Immature natural killer cell (primary cell): ENCODE data around the gene MMP24OS. TPM values are rescaled to one million over a fixed set of nuclear protein-coding genes. Genes with fewer than 3 reads are reported as not detected.

ENCODE experiments used
- DNase-seq, 3 donors: peaks; one replicate each; pipeline ENCODE4 v3.0.0; 2022; ENCODE audit warnings: mixed read lengths in 1 of 3
- H3K27ac Mint-ChIP-seq, 6 donors: one replicate each; pipeline ENCODE4 v1.8.0; 2020; ENCODE audit warnings: mixed read lengths in 6 of 6, mild to moderate bottlenecking in 5 of 6, inconsistent platforms in 4 of 6, moderate library complexity in 3 of 6
- H3K27me3 Mint-ChIP-seq, 3 donors: one replicate each; pipeline ENCODE4 v1.8.0; 2020 to 2021; ENCODE audit warnings: low read depth in 3 of 3, mild to moderate bottlenecking in 3 of 3, mixed read lengths in 3 of 3, moderate library complexity in 3 of 3, inconsistent platforms in 1 of 3
- H3K36me3 Mint-ChIP-seq, 3 donors: one replicate each; pipeline ENCODE4 v1.8.0; 2020; ENCODE audit warnings: mixed read lengths in 3 of 3, inconsistent platforms in 2 of 3, mild to moderate bottlenecking in 2 of 3
- H3K4me1 Mint-ChIP-seq, 2 donors: one replicate each; pipeline ENCODE4 v1.8.0; 2020; ENCODE audit warnings: inconsistent platforms in 2 of 2, mild to moderate bottlenecking in 2 of 2, mixed read lengths in 2 of 2, moderate library complexity in 1 of 2
- H3K4me3 Mint-ChIP-seq, 5 donors: one replicate each; pipeline ENCODE4 v1.8.0; 2020; ENCODE audit warnings: mild to moderate bottlenecking in 5 of 5, mixed read lengths in 5 of 5, inconsistent platforms in 3 of 5, moderate library complexity in 3 of 5
- H3K9me3 Mint-ChIP-seq, 6 donors: one replicate each; pipeline ENCODE4 v1.8.0; 2020; ENCODE audit warnings: mild to moderate bottlenecking in 6 of 6, mixed read lengths in 6 of 6, inconsistent platforms in 4 of 6, moderate library complexity in 3 of 6
- polyA plus RNA-seq, 3 donors: library from polyadenylated mRNA; unstranded; fragments of 300-500 nt; fragmentation: Illumina TruSeq; gene quantifications; one replicate each; pipeline ENCODE4 v1.2.3, GENCODE V29; 2021

Gene MMP24OS
- 10 to 100 TPM in 2 of 3 donors, 1 to 10 TPM in 1; 5.1 to 22.2 (median 17.7) TPM for polyA plus RNA-seq

- DNase-seq = peak; percentile 89 to 92 (median 92)
- no peaks in the 10 kb centered on the region for H3K9me3 Mint-ChIP-seq
- peak within 1 kb of the TSS; percentile 97 to 100 (median 100) for H3K27ac Mint-ChIP-seq
- peak within 1 kb of the TSS; percentile 95 to 98 (median 98) for H3K4me3 Mint-ChIP-seq
- H3K27me3 Mint-ChIP-seq = peaks cover 2 to 7% (median 3%) of the 10 kb centered on the region in 3 donors
- peaks cover 25 to 28% of the 10 kb centered on the region in 2 donors for H3K4me1 Mint-ChIP-seq
- peaks cover 7 to 26% (median 12%) of the 10 kb centered on the region in 3 donors for H3K36me3 Mint-ChIP-seq
Measured at GRCh38 chr20:35277531-35278395, at the start of gene MMP24OS. Gene MMP24OS (minus strand): TSS chr20:35278122. CDS start chr20:35277929, 193 bp downstream.

DNA sequence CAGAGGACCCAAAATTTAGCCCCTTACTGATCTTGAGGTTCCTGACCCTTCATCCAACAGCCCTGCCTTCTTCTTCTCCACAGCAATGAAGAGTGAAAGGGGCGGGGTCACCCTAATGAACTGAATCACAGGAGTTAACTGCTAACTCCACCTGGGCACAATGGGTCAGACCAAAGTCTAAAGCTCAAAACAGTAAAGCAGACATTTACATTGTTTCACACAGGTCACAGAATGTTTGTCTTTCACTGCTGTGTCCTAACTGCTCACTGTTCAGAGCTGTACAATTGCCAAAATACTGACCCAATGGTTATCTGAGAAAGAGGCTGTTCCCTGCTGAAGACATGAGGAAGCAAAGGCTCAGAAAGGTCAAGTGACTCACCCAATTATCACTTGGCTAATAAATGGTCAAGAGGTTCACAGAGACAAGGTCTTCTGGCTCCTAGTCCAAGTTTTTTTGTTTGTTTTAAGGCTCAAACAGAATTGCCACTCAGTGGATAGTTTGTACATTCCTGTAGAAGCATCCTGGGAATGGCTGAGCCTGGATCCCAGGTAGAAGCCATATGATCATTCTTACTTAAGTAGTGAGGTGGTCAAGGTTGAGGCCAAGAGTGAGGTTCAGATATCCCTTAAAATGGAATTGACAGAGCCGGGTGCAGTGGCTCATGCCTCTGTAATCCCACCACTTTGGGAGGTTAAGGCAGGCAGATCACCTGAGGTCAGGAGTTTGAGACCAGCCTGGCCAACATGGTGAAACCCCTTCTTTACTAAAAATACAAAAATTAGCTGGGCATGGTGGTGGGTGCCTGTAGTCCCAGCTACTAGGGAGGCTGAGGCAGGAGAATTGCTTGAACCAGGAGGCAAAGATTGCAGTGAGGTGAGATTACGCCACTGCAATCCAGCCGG lies 49.4 kb upstream of the MMP24OS start:
- H3K4me3 Mint-ChIP-seq = no peak overlapping the region
- H3K36me3 Mint-ChIP-seq = no peaks in the 10 kb centered on the region
- no peak overlapping the region for H3K27ac Mint-ChIP-seq
- no peaks in the 10 kb centered on the region for H3K4me1 Mint-ChIP-seq
- no peak for DNase-seq
- no peaks in the 10 kb centered on the region for H3K27me3 Mint-ChIP-seq
- no peaks in the 10 kb centered on the region for H3K9me3 Mint-ChIP-seq

DNA sequence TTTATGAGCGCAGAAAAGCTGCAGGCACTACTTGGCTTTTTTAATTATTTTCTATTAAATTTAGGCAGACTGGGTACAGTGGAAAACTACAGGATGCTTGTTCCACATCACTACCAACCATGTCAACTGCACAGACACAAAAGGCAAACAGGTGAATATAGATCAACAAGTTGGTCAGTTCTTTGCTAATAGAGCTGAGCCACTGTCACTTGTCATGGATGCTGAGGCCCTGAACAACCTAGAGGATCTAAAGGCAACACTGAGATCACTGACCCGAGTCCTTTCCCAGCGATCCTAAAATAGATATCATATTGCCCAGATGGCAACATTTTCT lies 48.8 kb upstream of the MMP24OS start:
- no peaks in the 10 kb centered on the region for H3K36me3 Mint-ChIP-seq
- no peak overlapping the region for H3K27ac Mint-ChIP-seq
- no peak overlapping the region for H3K4me3 Mint-ChIP-seq

DNA sequence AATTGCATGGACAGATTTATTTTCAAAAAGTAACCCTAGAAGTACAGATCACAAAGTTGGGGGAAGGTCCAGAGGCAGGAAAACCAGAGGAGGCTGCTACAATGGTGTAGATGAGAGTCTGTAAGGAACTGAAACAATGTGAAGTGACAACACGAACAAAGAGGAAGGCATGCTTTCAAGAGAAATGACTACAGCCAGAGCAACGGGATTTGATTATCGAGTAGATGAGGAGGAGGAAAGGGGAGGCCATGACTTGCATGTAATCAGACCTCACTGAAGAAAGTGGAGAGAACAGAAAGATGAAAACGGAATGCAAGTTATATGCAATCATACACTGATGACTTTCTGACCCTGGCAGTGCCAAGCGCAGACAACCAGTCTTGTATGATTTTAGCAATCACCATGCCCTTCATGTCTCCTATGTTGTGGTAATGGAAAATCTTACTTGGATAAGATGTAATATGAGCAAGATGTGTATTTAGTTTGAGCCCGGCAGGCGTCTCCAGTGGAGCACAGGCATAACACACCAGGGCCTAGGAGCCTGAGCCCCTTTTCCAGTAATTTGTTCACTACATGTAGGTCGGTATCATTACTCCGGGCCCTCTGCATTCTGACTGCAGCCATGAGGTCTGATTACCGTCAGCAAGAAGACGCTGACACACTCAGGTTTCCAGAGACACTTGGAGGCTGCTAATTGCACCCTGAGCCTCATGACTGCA lies 48.3 kb upstream of the MMP24OS start:
- no peak for DNase-seq
- Mint-ChIP-seq H3K4me3 (no peak overlapping the region), H3K27me3 (no peaks in the 10 kb centered on the region), H3K36me3 (no peaks in the 10 kb centered on the region), H3K27ac (no peak overlapping the region), H3K4me1 (no peaks in the 10 kb centered on the region), H3K9me3 (no peaks in the 10 kb centered on the region)

More for the DNA sequence above, 48.8 kb upstream of the MMP24OS start:
- DNase-seq = no peak
- no peaks in the 10 kb centered on the region for H3K27me3 Mint-ChIP-seq
- no peaks in the 10 kb centered on the region for H3K9me3 Mint-ChIP-seq
- H3K4me1 Mint-ChIP-seq = no peaks in the 10 kb centered on the region

GRCh38 chr20:35325401-35325800 lies 47.5 kb upstream of the MMP24OS start:
- no peak for DNase-seq
- peaks cover 0 to 4% (median 3%) of the 10 kb centered on the region in 3 donors for H3K36me3 Mint-ChIP-seq
- H3K4me3 Mint-ChIP-seq = no peak overlapping the region
- no peaks in the 10 kb centered on the region for H3K27me3 Mint-ChIP-seq
- H3K27ac Mint-ChIP-seq = no peak overlapping the region
- no peaks in the 10 kb centered on the region for H3K4me1 Mint-ChIP-seq
- H3K9me3 Mint-ChIP-seq = no peaks in the 10 kb centered on the region

GRCh38 chr20:35320396-35321126 lies 42.6 kb upstream of the MMP24OS start:
- no peak overlapping the region for H3K27ac Mint-ChIP-seq
- peaks cover 10 to 12% of the 10 kb centered on the region in 2 donors for H3K4me1 Mint-ChIP-seq
- peaks cover 0 to 4% (median 3%) of the 10 kb centered on the region in 3 donors for H3K36me3 Mint-ChIP-seq

GRCh38 chr20:35319871-35320197 lies 41.9 kb upstream of the MMP24OS start:
- H3K27ac Mint-ChIP-seq = no peak overlapping the region
- H3K4me1 Mint-ChIP-seq = peaks cover 17 to 19% of the 10 kb centered on the region in 2 donors

More at GRCh38 chr20:35320396-35321126, 42.6 kb upstream of the MMP24OS start:
- Mint-ChIP-seq H3K27me3 (no peaks in the 10 kb centered on the region), H3K9me3 (no peaks in the 10 kb centered on the region), H3K4me3 (no peak overlapping the region)
- DNase-seq = no peak

GRCh38 chr20:35319192-35319870 lies 41.4 kb upstream of the MMP24OS start:
- no peak overlapping the region for H3K4me3 Mint-ChIP-seq
- no peaks in the 10 kb centered on the region for H3K9me3 Mint-ChIP-seq
- H3K36me3 Mint-ChIP-seq = peaks cover 0 to 6% (median 3%) of the 10 kb centered on the region in 3 donors
- H3K4me1 Mint-ChIP-seq = peaks cover 22 to 24% of the 10 kb centered on the region in 2 donors
- H3K27me3 Mint-ChIP-seq = no peaks in the 10 kb centered on the region
- no peak for DNase-seq
- H3K27ac Mint-ChIP-seq = no peak overlapping the region

More at GRCh38 chr20:35319871-35320197, 41.9 kb upstream of the MMP24OS start:
- H3K4me3 Mint-ChIP-seq = no peak overlapping the region
- H3K9me3 Mint-ChIP-seq = no peaks in the 10 kb centered on the region
- no peaks in the 10 kb centered on the region for H3K27me3 Mint-ChIP-seq
- H3K36me3 Mint-ChIP-seq = peaks cover 0 to 4% (median 3%) of the 10 kb centered on the region in 3 donors
- no peak for DNase-seq

DNA sequence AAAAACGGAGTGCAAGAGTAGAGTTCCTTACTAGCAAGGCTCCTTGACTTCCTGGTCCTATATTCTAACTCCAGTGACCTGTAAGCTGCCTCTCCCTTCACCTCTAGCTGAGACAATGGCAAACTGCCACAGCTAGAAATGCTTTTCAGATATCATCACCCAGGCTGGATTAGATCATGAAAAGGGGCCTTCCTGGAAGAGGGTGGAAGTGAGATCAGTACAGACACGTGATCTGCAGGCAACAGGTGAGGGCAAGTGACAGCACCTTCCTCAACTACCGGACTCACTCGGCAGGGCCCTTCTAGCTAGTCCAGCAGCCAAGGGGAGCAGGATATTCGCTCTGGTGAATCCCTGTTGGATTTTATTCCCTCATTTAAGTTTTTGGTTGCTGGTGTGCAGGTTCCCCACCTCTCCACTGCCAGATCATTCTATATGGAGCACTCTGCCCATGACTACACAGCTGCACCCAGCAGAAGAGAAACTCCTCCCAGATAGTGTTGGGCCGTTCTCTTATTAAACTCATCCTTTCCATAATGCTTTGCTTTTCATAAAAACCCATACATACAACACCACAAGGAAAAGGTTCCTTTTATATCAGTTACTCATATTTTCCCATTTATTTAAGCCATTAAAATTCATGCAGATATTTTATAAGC lies 40.7 kb upstream of the MMP24OS start:
- Mint-ChIP-seq H3K9me3 (no peaks in the 10 kb centered on the region), H3K4me3 (no peak overlapping the region), H3K27ac (no peak overlapping the region)

GRCh38 chr20:35317416-35318210 lies 39.7 kb upstream of the MMP24OS start:
- Mint-ChIP-seq H3K4me3 (no peak overlapping the region), H3K27ac (peak overlapping the region in 1 of 6 donors; percentile 31)

More for the DNA sequence above, 40.7 kb upstream of the MMP24OS start:
- Mint-ChIP-seq H3K36me3 (peaks cover 0 to 8% (median 3%) of the 10 kb centered on the region in 3 donors), H3K4me1 (peaks cover 24% of the 10 kb centered on the region in 2 donors), H3K27me3 (no peaks in the 10 kb centered on the region)
- no peak for DNase-seq

DNA sequence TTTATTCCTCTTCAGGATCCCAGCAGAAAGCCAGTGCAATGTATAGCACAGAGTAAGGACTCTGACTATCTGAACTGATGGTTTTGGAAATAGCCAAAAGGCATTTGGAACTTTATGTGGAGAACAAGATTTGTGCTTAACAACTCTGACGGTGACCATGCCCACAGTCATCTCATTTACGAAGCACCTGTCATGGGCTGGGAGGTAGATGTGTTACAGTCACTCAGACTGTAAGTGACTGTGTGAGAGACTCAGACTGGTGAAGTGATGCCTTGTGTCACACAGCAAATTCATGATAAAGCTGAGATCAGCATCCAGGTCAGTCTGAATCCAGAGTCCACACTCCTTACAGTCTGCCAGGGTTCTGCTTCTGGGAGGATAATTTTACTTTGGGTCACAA lies 38.2 kb upstream of the MMP24OS start:
- H3K36me3 Mint-ChIP-seq = peaks cover 4 to 16% (median 13%) of the 10 kb centered on the region in 3 donors
- H3K27me3 Mint-ChIP-seq = peaks cover 0 to 1% (median 0%) of the 10 kb centered on the region in 3 donors
- H3K4me1 Mint-ChIP-seq = peaks cover 24 to 33% of the 10 kb centered on the region in 2 donors
- peak overlapping the region in 5 of 6 donors; percentile 24 to 84 (median 58) for H3K27ac Mint-ChIP-seq
- no peaks in the 10 kb centered on the region for H3K9me3 Mint-ChIP-seq
- DNase-seq = no peak
- H3K4me3 Mint-ChIP-seq = peak overlapping the region in 2 of 5 donors; percentile 8 to 22

More at GRCh38 chr20:35317416-35318210, 39.7 kb upstream of the MMP24OS start:
- peaks cover 24 to 27% of the 10 kb centered on the region in 2 donors for H3K4me1 Mint-ChIP-seq
- peaks cover 3 to 10% (median 5%) of the 10 kb centered on the region in 3 donors for H3K36me3 Mint-ChIP-seq
- H3K27me3 Mint-ChIP-seq = no peaks in the 10 kb centered on the region
- DNase-seq = no peak
- no peaks in the 10 kb centered on the region for H3K9me3 Mint-ChIP-seq
